Upper lobe of left lung (tissue), 6 donors: ENCODE data around the gene PGK2. TPM values are rescaled to one million over a fixed set of nuclear protein-coding genes. Genes with fewer than 3 reads are reported as not detected.
"Not testable (repeated sequence)": the region's sequence is repeated elsewhere in the genome, so short reads cannot be mapped to it uniquely, and the experiment has no call there.

Source experiments
- ATAC-seq, 2 donors: fragments of 200-7000 bp; cut with Tn5 transposase; one replicate each; pipeline ENCODE4 v1.9.1; 2022; ENCODE audit warnings: mild to moderate bottlenecking in 2 of 2, moderate library complexity in 2 of 2; ENCODE audit not compliant: low FRiP score in 2 of 2
- DNase-seq, 2 donors: peaks; one replicate each; pipeline ENCODE4 v3.0.0-alpha.2; 2019 to 2020
- H3K27ac ChIP-seq, 4 donors: fragments of 200-600 bp; sonication (generic); one replicate each; pipeline ENCODE4 v1.5.1; 2016 to 2019
- H3K27me3 ChIP-seq, 4 donors: fragments of 200-600 bp; sonication (generic); one replicate each; pipeline ENCODE4 v1.5.1; 2017 to 2019
- H3K36me3 ChIP-seq, 4 donors: fragments of 200-600 bp; sonication (generic); one replicate each; pipeline ENCODE4 v1.5.1; 2016 to 2019
- H3K4me1 ChIP-seq, 4 donors: fragments of 200-600 bp; sonication (generic); one replicate each; pipeline ENCODE4 v1.5.1; 2018 to 2019
- H3K4me3 ChIP-seq, 4 donors: fragments of 200-600 bp; sonication (generic); one replicate each; pipeline ENCODE4 v1.5.1; 2017 to 2019; ENCODE audit warnings: mild to moderate bottlenecking in 2 of 4, moderate library complexity in 1 of 4
- H3K9me3 ChIP-seq, 4 donors: fragments of 200-600 bp; sonication (generic); one replicate each; pipeline ENCODE4 v1.5.1; 2018 to 2019
- CTCF ChIP-seq, 6 experiments: fragments of 450-650 bp in 4 of 6; fragments of 200-600 bp in 2 of 6; sonication (generic) in 2 of 6; IDR thresholded peaks; one replicate each; pipeline ENCODE4 v1.5.1; 2016 to 2019; ENCODE audit warnings: antibody characterized with exemption in 6 of 6
- EP300 ChIP-seq, 4 donors: sonication (generic); formaldehyde crosslinking; IDR thresholded peaks; one replicate each; pipeline ENCODE4 v1.5.1; 2017; ENCODE audit warnings: antibody characterized with exemption in 4 of 4, control low read depth in 2 of 4
- POLR2A ChIP-seq, 4 donors: fragments of 450-650 bp; IDR thresholded peaks; one replicate each; pipeline ENCODE4 v1.5.1; 2016 to 2017; ENCODE audit warnings: antibody characterized with exemption in 4 of 4, mild to moderate bottlenecking in 2 of 4
- POLR2AphosphoS5 ChIP-seq, 2 donors: sonication (generic); formaldehyde crosslinking; IDR thresholded peaks; one replicate each; pipeline ENCODE4 v1.5.1; 2017; ENCODE audit warnings: antibody characterized with exemption in 2 of 2
- WGBS, 2 donors: methylation state at CpG; one replicate each; pipeline ENCODE4 v1.1.5; 2017 to 2018; 5-methylcytosine and 5-hydroxymethylcytosine counted together
- total RNA-seq, 6 donors: library from RNA; depleted of rRNA in 4 of 6; stranded (reverse); fragments of >200 nt in 4 of 6; gene quantifications; one replicate each; pipeline versions ENCODE4 v1.1.0 to v1.2.1, GENCODE V29; 2016 to 2021
- donor health status: DM: no; HTN: no; CAD: no; lungs with moderate emphysema.
- donor health status: DM: no; HTN: yes; CAD: no; lungs with severe emphysema.

Gene PGK2
- total RNA-seq, 6 donors from 2014 or later, result not detected

DNA sequence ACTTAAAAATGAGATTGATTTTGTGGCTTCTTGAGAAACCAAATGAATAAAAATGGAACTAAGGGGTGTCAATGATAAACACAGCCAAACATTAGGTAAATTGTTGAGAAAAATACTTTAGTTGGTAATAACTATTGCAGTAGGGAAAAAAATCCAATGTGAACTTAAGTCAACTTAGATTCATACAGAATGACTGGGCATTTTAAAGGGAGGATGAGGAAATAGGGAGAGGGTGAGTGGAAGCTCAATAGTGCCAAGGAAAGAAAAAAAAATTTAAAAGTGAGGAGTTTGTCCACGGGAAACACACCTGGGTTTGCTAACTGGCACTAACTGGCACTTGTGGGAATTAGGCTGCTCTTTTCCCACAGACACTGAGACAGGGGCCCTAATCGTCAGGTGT, 26.2 kb upstream of the PGK2 start:
- Histone ChIP-seq H3K9me3 (no peaks in the 10 kb centered on the region), H3K4me1 (no peaks in the 10 kb centered on the region), H3K36me3 (no peaks in the 10 kb centered on the region), H3K27me3 (no peaks in the 10 kb centered on the region), H3K4me3 (no peak overlapping the region), H3K27ac (no peak overlapping the region)
- TF ChIP-seq EP300 (IDR thresholded peaks at IDR 0.05) (no peak), POLR2AphosphoS5 (IDR thresholded peaks at IDR 0.05) (no peak), POLR2A (IDR thresholded peaks at IDR 0.05) (no peak), CTCF (IDR thresholded peaks at IDR 0.05) (no peak)
- WGBS, 2 donors, result 65 to 68% methylated on average over 2 of the region's 2 CpGs
- no peak for DNase-seq
- no peak for ATAC-seq

GRCh38 chr6:49806145-49806544, 19.1 kb upstream of the PGK2 start:
- Histone ChIP-seq H3K9me3 (no peaks in the 10 kb centered on the region), H3K36me3 (no peaks in the 10 kb centered on the region), H3K27ac (no peak overlapping the region), H3K27me3 (no peaks in the 10 kb centered on the region), H3K4me3 (no peak overlapping the region), H3K4me1 (no peaks in the 10 kb centered on the region)
- DNase-seq (no peak), ATAC-seq (no peak)
- 82 to 93% methylated on average over 4 of the region's 4 CpGs for WGBS, 2 donors
- no peak for TF ChIP-seq CTCF (IDR thresholded peaks at IDR 0.05)
- no peak for TF ChIP-seq POLR2A (IDR thresholded peaks at IDR 0.05)
- no peak for TF ChIP-seq EP300 (IDR thresholded peaks at IDR 0.05)
- TF ChIP-seq POLR2AphosphoS5 (IDR thresholded peaks at IDR 0.05), result no peak

- Histone ChIP-seq H3K36me3 (no peaks in the 10 kb centered on the region), H3K4me3 (no peak overlapping the region), H3K27me3 (no peaks in the 10 kb centered on the region), H3K27ac (no peak overlapping the region), H3K4me1 (no peaks in the 10 kb centered on the region), H3K9me3 (no peaks in the 10 kb centered on the region)
- WGBS, 2 donors, result 78 to 86% methylated on average over 1 to 3 of the region's 3 CpGs
- no peak for ATAC-seq
- DNase-seq, result no peak
- TF ChIP-seq CTCF (IDR thresholded peaks at IDR 0.05) (no peak), POLR2A (IDR thresholded peaks at IDR 0.05) (no peak), POLR2AphosphoS5 (IDR thresholded peaks at IDR 0.05) (no peak), EP300 (IDR thresholded peaks at IDR 0.05) (no peak)
Observed at GRCh38 chr6:49805246-49805645, 18.2 kb upstream of the PGK2 start.

GRCh38 chr6:49801525-49801924, 14.4 kb upstream of the PGK2 start:
- 93 to 95% methylated on average over 8 of the region's 8 CpGs for WGBS, 2 donors
- H3K36me3 ChIP-seq, result no peaks in the 10 kb centered on the region
- ATAC-seq, result no peak
- no peaks in the 10 kb centered on the region for H3K27me3 ChIP-seq
- TF ChIP-seq POLR2A (IDR thresholded peaks at IDR 0.05) (no peak), POLR2AphosphoS5 (IDR thresholded peaks at IDR 0.05) (no peak), CTCF (IDR thresholded peaks at IDR 0.05) (no peak)
- no peak overlapping the region for H3K27ac ChIP-seq
- no peak overlapping the region for H3K4me3 ChIP-seq
- H3K9me3 ChIP-seq, result no peaks in the 10 kb centered on the region
- H3K4me1 ChIP-seq, result no peaks in the 10 kb centered on the region
- no peak for DNase-seq

GRCh38 chr6:49799090-49799489, 12.0 kb upstream of the PGK2 start:
- Histone ChIP-seq H3K4me1 (no peaks in the 10 kb centered on the region), H3K27ac (no peak overlapping the region), H3K36me3 (no peaks in the 10 kb centered on the region), H3K9me3 (no peaks in the 10 kb centered on the region), H3K27me3 (no peaks in the 10 kb centered on the region), H3K4me3 (no peak overlapping the region)
- TF ChIP-seq CTCF (IDR thresholded peaks at IDR 0.05), result no peak
- TF ChIP-seq POLR2AphosphoS5 (IDR thresholded peaks at IDR 0.05), result no peak
- 91 to 100% methylated on average over 1 of the region's 1 CpG for WGBS, 2 donors
- ATAC-seq (no peak), DNase-seq (no peak)

DNA sequence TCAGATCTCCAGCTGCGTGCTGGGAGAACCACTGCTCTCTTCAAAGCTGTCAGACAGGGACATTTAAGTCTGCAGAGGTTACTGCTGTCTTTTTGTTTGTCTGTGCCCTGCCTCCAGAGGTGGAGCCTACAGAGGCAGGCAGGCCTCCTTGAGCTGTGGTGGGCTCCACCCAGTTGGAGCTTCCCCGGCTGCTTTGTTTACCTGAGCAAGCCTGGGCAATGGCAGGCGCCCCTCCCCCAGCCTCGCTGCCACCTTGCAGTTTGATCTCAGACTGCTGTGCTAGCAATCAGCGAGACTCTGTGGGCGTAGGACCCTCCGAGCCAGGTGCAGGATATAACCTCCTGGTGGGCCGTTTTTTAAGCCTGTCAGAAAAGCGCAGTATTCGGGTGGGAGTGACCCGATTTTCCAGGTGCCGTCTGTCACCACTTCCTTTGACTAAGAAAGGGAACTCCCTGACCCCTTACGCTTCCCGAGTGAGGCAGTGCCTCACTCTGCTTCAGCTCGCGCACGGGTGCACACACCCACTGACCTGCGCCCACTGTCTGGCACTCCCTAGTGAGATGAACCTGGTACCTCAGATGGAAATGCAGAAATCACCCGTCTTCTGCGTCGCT, 9.9 kb upstream of the PGK2 start:
- not testable (repeated sequence) for H3K27me3 ChIP-seq, H3K4me3 ChIP-seq, H3K9me3 ChIP-seq, H3K27ac ChIP-seq, ATAC-seq, H3K36me3 ChIP-seq, H3K4me1 ChIP-seq
- DNase-seq, result peak in 1 of 2 donors; percentile 17
- 91 to 95% methylated on average over 14 to 20 of the region's 21 CpGs for WGBS, 2 donors
